Ovary (tissue), 3 donors: ENCODE measurements around the gene MRPL12.

Experiments
- CTCF ChIP-seq, 3 donors: fragments of 450-650 bp in 2 of 3; fragments of 200-600 bp in 1 of 3; IDR thresholded peaks; one replicate each; pipeline versions ENCODE4 v1.5.1 to v1.8.0; 2016 to 2022; ENCODE audit warnings: antibody characterized with exemption in 3 of 3, mild to moderate bottlenecking in 1 of 3
- EP300 ChIP-seq: sonication (generic); formaldehyde crosslinking; IDR thresholded peaks from one replicate; pipeline ENCODE4 v1.6.1; 2017; ENCODE audit warnings: antibody characterized with exemption
- POLR2A ChIP-seq: fragments of 450-650 bp; IDR thresholded peaks from one replicate; pipeline ENCODE4 v1.6.1; 2017; ENCODE audit warnings: antibody characterized with exemption, mild to moderate bottlenecking, moderate library complexity
- donor health status: DM: no; HTN: no; CAD: no.

- no peak for TF ChIP-seq CTCF (IDR thresholded peaks at IDR 0.05)
- no peak for TF ChIP-seq POLR2A
- no peak for TF ChIP-seq EP300
Measured at GRCh38 chr17:81741049-81741593, 38.0 kb downstream of the MRPL12 start.
